ENCODE data around the gene OXNAD1.

OXNAD1 gene

DNA sequence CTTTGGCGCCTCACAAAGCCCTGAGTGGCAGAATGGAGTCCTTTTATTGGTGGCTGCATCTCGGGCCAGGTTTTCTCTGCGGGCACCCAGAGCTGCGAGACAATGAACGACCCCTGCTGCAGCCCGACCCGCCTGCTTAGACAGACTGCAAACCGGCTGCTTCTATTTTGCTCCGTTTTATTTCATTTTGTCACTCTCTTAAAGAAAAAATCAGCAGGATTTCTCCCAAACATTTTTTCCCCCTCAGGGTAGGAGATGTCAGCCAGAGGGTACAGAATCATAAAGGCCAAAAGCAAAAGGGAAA lies 64.8 kb downstream of the OXNAD1 start:
- no peak for TF ChIP-seq ZBTB7A (IDR thresholded peaks at IDR 0.05; ENCODE audit: low read depth)
- TF ChIP-seq EGR1 (IDR thresholded peaks at IDR 0.05), result no peak
- TF ChIP-seq MAX (IDR thresholded peaks at IDR 0.05), result no peak
- TF ChIP-seq FOXM1 (IDR thresholded peaks at IDR 0.05; ENCODE audit: borderline replicate concordance, low read depth), result no peak
- TF ChIP-seq CREB1 (IDR thresholded peaks at IDR 0.05; ENCODE audit: low read depth), result no peak
- TF ChIP-seq EP300 (IDR thresholded peaks at IDR 0.05; ENCODE audit: borderline replicate concordance), result no peak
- TF ChIP-seq, protein P1, sequence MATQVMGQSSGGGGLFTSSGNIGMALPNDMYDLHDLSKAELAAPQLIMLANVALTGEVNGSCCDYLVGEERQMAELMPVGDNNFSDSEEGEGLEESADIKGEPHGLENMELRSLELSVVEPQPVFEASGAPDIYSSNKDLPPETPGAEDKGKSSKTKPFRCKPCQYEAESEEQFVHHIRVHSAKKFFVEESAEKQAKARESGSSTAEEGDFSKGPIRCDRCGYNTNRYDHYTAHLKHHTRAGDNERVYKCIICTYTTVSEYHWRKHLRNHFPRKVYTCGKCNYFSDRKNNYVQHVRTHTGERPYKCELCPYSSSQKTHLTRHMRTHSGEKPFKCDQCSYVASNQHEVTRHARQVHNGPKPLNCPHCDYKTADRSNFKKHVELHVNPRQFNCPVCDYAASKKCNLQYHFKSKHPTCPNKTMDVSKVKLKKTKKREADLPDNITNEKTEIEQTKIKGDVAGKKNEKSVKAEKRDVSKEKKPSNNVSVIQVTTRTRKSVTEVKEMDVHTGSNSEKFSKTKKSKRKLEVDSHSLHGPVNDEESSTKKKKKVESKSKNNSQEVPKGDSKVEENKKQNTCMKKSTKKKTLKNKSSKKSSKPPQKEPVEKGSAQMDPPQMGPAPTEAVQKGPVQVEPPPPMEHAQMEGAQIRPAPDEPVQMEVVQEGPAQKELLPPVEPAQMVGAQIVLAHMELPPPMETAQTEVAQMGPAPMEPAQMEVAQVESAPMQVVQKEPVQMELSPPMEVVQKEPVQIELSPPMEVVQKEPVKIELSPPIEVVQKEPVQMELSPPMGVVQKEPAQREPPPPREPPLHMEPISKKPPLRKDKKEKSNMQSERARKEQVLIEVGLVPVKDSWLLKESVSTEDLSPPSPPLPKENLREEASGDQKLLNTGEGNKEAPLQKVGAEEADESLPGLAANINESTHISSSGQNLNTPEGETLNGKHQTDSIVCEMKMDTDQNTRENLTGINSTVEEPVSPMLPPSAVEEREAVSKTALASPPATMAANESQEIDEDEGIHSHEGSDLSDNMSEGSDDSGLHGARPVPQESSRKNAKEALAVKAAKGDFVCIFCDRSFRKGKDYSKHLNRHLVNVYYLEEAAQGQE (IDR thresholded peaks at IDR 0.05; ENCODE audit: low read depth), result no peak
- no peak for TF ChIP-seq CEBPB (IDR thresholded peaks at IDR 0.05)
- no peak for TF ChIP-seq RAD21 (IDR thresholded peaks at IDR 0.05; ENCODE audit: low read depth)

- TF ChIP-seq TAF1 (IDR thresholded peaks at IDR 0.05; ENCODE audit: low read depth) (no peak), USF1 (IDR thresholded peaks at IDR 0.05) (no peak), YY1 (IDR thresholded peaks at IDR 0.05; ENCODE audit: low read depth) (no peak)
Measured at GRCh38 chr3:16330351-16330750, 65.3 kb downstream of the OXNAD1 start.

DNA sequence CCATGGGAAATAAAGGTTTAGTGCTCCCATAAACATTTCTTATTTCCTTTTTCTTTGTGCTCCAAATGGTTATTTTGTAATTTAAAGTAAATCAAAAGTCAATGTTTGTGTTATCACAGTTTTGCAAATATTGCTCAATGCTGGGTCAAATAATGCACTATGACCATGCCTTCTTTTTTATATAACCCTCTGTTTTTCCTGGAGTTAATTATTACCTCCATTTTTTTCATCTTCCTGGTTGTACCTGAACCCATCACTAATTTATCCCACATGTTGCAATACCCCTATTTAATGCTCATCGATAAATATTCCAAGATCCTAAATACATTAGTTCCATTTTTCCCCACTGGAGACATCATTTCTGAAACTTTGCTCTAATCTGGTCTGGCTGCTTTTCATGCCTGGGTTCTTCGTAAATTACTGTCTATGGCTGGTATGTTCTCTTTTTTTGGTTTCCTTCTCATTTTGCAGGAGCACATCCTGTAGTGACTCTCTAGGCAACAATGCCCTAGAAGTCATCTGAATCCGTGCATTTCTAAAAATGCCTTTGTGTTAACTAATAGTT lies 66.4 kb downstream of the OXNAD1 start:
- TF ChIP-seq TEAD4 (IDR thresholded peaks at IDR 0.05) (no peak), EGR1 (IDR thresholded peaks at IDR 0.05) (no peak)

DNA sequence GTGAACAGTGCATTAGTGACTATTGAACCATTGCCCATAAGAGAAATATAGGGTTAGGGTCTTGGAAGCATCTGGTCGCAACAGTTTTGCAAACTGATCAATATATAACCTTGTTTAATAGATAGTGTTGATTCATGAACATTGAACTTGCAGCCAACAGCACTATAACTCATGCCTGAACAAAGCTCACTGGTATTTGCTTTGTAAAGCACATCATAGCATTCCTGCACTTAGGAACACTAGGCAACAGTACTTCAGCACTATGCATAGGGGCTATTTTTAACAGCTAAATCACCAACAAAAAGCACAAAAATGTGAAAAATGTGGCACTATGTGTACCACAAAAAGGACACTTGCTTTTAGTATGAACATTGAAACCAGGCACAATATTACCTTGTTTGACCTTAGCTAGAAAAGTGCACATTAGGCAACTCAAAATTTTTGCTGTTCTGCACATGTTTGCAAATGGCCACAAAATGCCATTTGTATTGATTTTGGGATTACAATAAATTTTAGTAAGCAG lies 68.0 kb downstream of the OXNAD1 start:
- TF ChIP-seq EGR1 (IDR thresholded peaks at IDR 0.05), result no peak

- TF ChIP-seq TEAD4 (IDR thresholded peaks at IDR 0.05), result no peak
- no peak for TF ChIP-seq EP300 (IDR thresholded peaks at IDR 0.05; ENCODE audit: borderline replicate concordance)
- no peak for TF ChIP-seq FOXM1 (IDR thresholded peaks at IDR 0.05; ENCODE audit: borderline replicate concordance, low read depth)
Measured at GRCh38 chr3:16334909-16335308, 69.9 kb downstream of the OXNAD1 start.

- no peak for TF ChIP-seq USF1 (IDR thresholded peaks at IDR 0.05)
- TF ChIP-seq TCF12 (IDR thresholded peaks at IDR 0.05; ENCODE audit: low read depth), result no peak
- TF ChIP-seq, protein P1 (IDR thresholded peaks at IDR 0.05; ENCODE audit: low read depth), result no peak
- no peak for TF ChIP-seq TAF1 (IDR thresholded peaks at IDR 0.05; ENCODE audit: low read depth)
- no peak for TF ChIP-seq RAD21 (IDR thresholded peaks at IDR 0.05; ENCODE audit: low read depth)
- no peak for TF ChIP-seq NFIC (IDR thresholded peaks at IDR 0.05)
- TF ChIP-seq CREB1 (IDR thresholded peaks at IDR 0.05; ENCODE audit: low read depth), result no peak
- TF ChIP-seq EP300 (IDR thresholded peaks at IDR 0.05; ENCODE audit: borderline replicate concordance), result no peak
- no peak for TF ChIP-seq CEBPB (IDR thresholded peaks at IDR 0.05)
- TF ChIP-seq YY1 (IDR thresholded peaks at IDR 0.05; ENCODE audit: low read depth), result no peak
Measured at GRCh38 chr3:16335333-16335732, 70.3 kb downstream of the OXNAD1 start.

- no peak for TF ChIP-seq EP300 (IDR thresholded peaks at IDR 0.05; ENCODE audit: borderline replicate concordance)
- no peak for TF ChIP-seq CREB1 (IDR thresholded peaks at IDR 0.05; ENCODE audit: low read depth)
- no peak for TF ChIP-seq YY1 (IDR thresholded peaks at IDR 0.05; ENCODE audit: low read depth)
- no peak for TF ChIP-seq EGR1 (IDR thresholded peaks at IDR 0.05)
- TF ChIP-seq TCF12 (IDR thresholded peaks at IDR 0.05; ENCODE audit: low read depth), result no peak
- TF ChIP-seq, protein P1 (IDR thresholded peaks at IDR 0.05; ENCODE audit: low read depth), result no peak
- TF ChIP-seq TAF1 (IDR thresholded peaks at IDR 0.05; ENCODE audit: low read depth), result no peak
- no peak for TF ChIP-seq FOXM1 (IDR thresholded peaks at IDR 0.05; ENCODE audit: borderline replicate concordance, low read depth)
- TF ChIP-seq CEBPB (IDR thresholded peaks at IDR 0.05), result no peak
- no peak for TF ChIP-seq RAD21 (IDR thresholded peaks at IDR 0.05; ENCODE audit: low read depth)
- no peak for TF ChIP-seq TEAD4 (IDR thresholded peaks at IDR 0.05)
Measured at GRCh38 chr3:16335772-16336645, 71.0 kb downstream of the OXNAD1 start.

Measured in Ishikawa (cell line).